CD14-positive monocyte (primary cell): ENCODE measurements around the gene KNDC1. TPM values are rescaled to one million over a fixed set of nuclear protein-coding genes. Genes with fewer than 3 reads are reported as not detected.

Source experiments
- DNase-seq, 3 donors: peaks; one replicate each; pipeline ENCODE4 v3.0.0-alpha.2; 2011 to 2022
- H2AFZ ChIP-seq: 2 replicates; pipeline ENCODE4 v1.6.0; 2012; ENCODE audit warnings: mild to moderate bottlenecking, low read depth, low read length, inconsistent platforms; ENCODE audit not compliant: insufficient read depth, poor library complexity, severe bottlenecking
- H3K27ac ChIP-seq, 2 donors: 1 replicate in 1 of 2; 2 replicates in 1 of 2; pipeline ENCODE4 v1.5.1; 2012 to 2013; ENCODE audit warnings: low read length in 2 of 2, control low read depth in 1 of 2, inconsistent platforms in 1 of 2, low read depth in 1 of 2, mild to moderate bottlenecking in 1 of 2
- H3K27me3 ChIP-seq, 2 donors: one replicate each; pipeline versions ENCODE4 v1.6.0 to v1.6.1; 2011 to 2013; ENCODE audit warnings: low read length in 2 of 2; ENCODE audit not compliant: control insufficient read depth in 2 of 2, insufficient read depth in 2 of 2
- H3K36me3 ChIP-seq, 2 donors: replicated peaks in 1 of 2; 1 replicate in 1 of 2; 2 replicates in 1 of 2; pipeline versions ENCODE4 v1.5.1 to v1.6.1; 2012 to 2013; ENCODE audit warnings: low read length in 2 of 2, control low read depth in 1 of 2, inconsistent platforms in 1 of 2, mild to moderate bottlenecking in 1 of 2; ENCODE audit not compliant: insufficient read depth in 2 of 2, control insufficient read depth in 1 of 2
- H3K4me1 ChIP-seq, 2 donors: 1 replicate in 1 of 2; 2 replicates in 1 of 2; pipeline versions ENCODE4 v1.5.1 to v1.6.1; 2012 to 2013; ENCODE audit warnings: low read length in 2 of 2, control low read depth in 1 of 2, inconsistent platforms in 1 of 2, mild to moderate bottlenecking in 1 of 2, moderate library complexity in 1 of 2; ENCODE audit not compliant: insufficient read depth in 2 of 2, control insufficient read depth in 1 of 2
- H3K4me2 ChIP-seq: replicated peaks from 2 replicates; pipeline ENCODE3; 2012; ENCODE audit warnings: low read length, moderate library complexity, mild to moderate bottlenecking; ENCODE audit not compliant: poor library complexity, severe bottlenecking; ENCODE audit errors: extremely low read depth
- H3K4me3 ChIP-seq, 3 experiments: fragments of 200-600 bp in 1 of 3; sonication (generic) in 1 of 3; replicated peaks in 1 of 3; 1 replicate in 2 of 3; 2 replicates in 1 of 3; pipeline ENCODE4 v1.5.1; 2011 to 2013; ENCODE audit warnings: low read length in 3 of 3, mild to moderate bottlenecking in 3 of 3, control low read depth in 2 of 3, low read depth in 2 of 3, inconsistent platforms in 1 of 3, moderate library complexity in 1 of 3
- H3K79me2 ChIP-seq: 2 replicates; pipeline ENCODE4 v1.6.0; 2012; ENCODE audit warnings: mild to moderate bottlenecking, control low read depth, inconsistent platforms, low read length, moderate library complexity; ENCODE audit not compliant: insufficient read depth
- H3K9ac ChIP-seq: 2 replicates; pipeline ENCODE4 v1.6.0; 2017; ENCODE audit warnings: low read length, mild to moderate bottlenecking; ENCODE audit not compliant: insufficient read depth, poor library complexity, severe bottlenecking
- H3K9me3 ChIP-seq, 2 donors: replicated peaks in 1 of 2; 1 replicate in 1 of 2; 2 replicates in 1 of 2; pipeline versions ENCODE4 v1.5.1 to v1.6.1; 2012 to 2013; ENCODE audit warnings: low read length in 2 of 2, control low read depth in 1 of 2; ENCODE audit not compliant: control insufficient read depth in 1 of 2, insufficient read depth in 1 of 2
- H4K20me1 ChIP-seq: 2 replicates; pipeline ENCODE4 v1.6.0; 2012; ENCODE audit warnings: mild to moderate bottlenecking, low read length, control low read depth, moderate library complexity; ENCODE audit not compliant: insufficient read depth
- H3K27ac Mint-ChIP-seq, 7 donors: one replicate each; pipeline ENCODE4 v1.8.0; 2020; ENCODE audit warnings: mild to moderate bottlenecking in 7 of 7, mixed read lengths in 7 of 7, moderate library complexity in 6 of 7, inconsistent platforms in 2 of 7
- H3K27me3 Mint-ChIP-seq, 3 donors: one replicate each; pipeline ENCODE4 v1.8.0; 2021 to 2022; ENCODE audit warnings: low read depth in 3 of 3, mild to moderate bottlenecking in 3 of 3, mixed read lengths in 3 of 3, moderate library complexity in 3 of 3, inconsistent platforms in 1 of 3
- H3K36me3 Mint-ChIP-seq, 2 donors: one replicate each; pipeline ENCODE4 v1.8.0; 2020; ENCODE audit warnings: mixed read lengths in 2 of 2, inconsistent platforms in 1 of 2, mild to moderate bottlenecking in 1 of 2
- H3K4me1 Mint-ChIP-seq: one replicate; pipeline ENCODE4 v1.8.0; 2020; ENCODE audit warnings: mild to moderate bottlenecking, mixed read lengths
- H3K4me3 Mint-ChIP-seq, 2 donors: one replicate each; pipeline ENCODE4 v1.8.0; 2020; ENCODE audit warnings: mild to moderate bottlenecking in 2 of 2, mixed read lengths in 2 of 2, moderate library complexity in 1 of 2
- H3K9me3 Mint-ChIP-seq, 7 donors: one replicate each; pipeline ENCODE4 v1.8.0; 2020 to 2022; ENCODE audit warnings: mixed read lengths in 7 of 7, mild to moderate bottlenecking in 6 of 7, moderate library complexity in 6 of 7, inconsistent platforms in 2 of 7
- WGBS: methylation state at CpG from one replicate; pipeline ENCODE4 v1.1.5; 2013; ENCODE audit warnings: missing lambda C conversion rate; ENCODE audit not compliant: insufficient coverage; 5-methylcytosine and 5-hydroxymethylcytosine counted together
- intact Hi-C, 2 donors: fragments of 100-400 bp; cut with micrococcal nuclease; formaldehyde crosslinking; loops; one replicate each; pipeline versions ENCODE4 v1.15.0 to v1.15.1; 2023
- polyA plus RNA-seq, 3 donors: library from polyadenylated mRNA; depleted of rRNA in 1 of 3; unstranded in 2 of 3; stranded (reverse) in 1 of 3; fragments of 300-500 nt in 2 of 3; fragments of >200 nt in 1 of 3; fragmentation: Illumina TruSeq in 2 of 3; gene quantifications; 1 replicate in 2 of 3; 2 replicates in 1 of 3; pipeline ENCODE4 v1.2.3, GENCODE V29; 2012 to 2021
- TF ChIP-seq, protein P1 (sequence below): fragments of 200-600 bp; IDR thresholded peaks from one replicate; pipeline ENCODE4 v1.8.0; 2022; ENCODE audit warnings: antibody characterized with exemption, mild to moderate bottlenecking

KNDC1 gene
- polyA plus RNA-seq, 3 donors, result 0.22 to 0.80 TPM; not detected in 1

DNA sequence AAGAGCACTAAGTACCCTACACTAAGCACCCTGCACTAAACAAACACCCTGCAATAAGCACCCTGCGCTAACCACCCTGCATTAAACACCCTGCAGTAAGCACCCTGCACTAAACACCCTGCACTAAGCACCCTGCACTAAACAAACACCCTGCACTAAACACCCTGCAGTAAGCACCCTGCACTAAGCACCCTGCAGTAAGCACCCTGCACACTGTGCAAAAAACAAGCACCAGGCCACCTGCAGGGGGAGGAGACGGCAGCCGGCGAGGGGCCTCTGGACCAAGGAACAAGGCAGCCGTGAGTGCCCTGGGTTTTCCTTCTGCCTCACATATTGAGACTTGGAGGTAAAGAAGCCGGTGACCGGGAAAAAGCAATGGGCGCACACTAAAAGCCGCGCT, 30.2 kb downstream of the KNDC1 start:
- Mint-ChIP-seq H3K27me3 (peaks cover 7 to 22% (median 11%) of the 10 kb centered on the region in 3 donors), H3K4me3 (no peak overlapping the region), H3K4me1 (no peaks in the 10 kb centered on the region), H3K27ac (peak overlapping the region in 1 of 7 donors; percentile 66), H3K9me3 (peaks cover 0 to 12% (median 5%) of the 10 kb centered on the region in 7 donors), H3K36me3 (no peaks in the 10 kb centered on the region)
- H3K36me3 ChIP-seq, result no peaks in the 10 kb centered on the region
- WGBS, result 97% methylated on average over 4 of the region's 10 CpGs
- H3K9ac ChIP-seq, result no peak overlapping the region
- H3K4me2 ChIP-seq, result no peak overlapping the region
- no peaks in the 10 kb centered on the region for H3K27me3 ChIP-seq
- H3K79me2 ChIP-seq, result no peaks in the 10 kb centered on the region
- no peak overlapping the region for H2AFZ ChIP-seq
- TF ChIP-seq, protein P1, sequence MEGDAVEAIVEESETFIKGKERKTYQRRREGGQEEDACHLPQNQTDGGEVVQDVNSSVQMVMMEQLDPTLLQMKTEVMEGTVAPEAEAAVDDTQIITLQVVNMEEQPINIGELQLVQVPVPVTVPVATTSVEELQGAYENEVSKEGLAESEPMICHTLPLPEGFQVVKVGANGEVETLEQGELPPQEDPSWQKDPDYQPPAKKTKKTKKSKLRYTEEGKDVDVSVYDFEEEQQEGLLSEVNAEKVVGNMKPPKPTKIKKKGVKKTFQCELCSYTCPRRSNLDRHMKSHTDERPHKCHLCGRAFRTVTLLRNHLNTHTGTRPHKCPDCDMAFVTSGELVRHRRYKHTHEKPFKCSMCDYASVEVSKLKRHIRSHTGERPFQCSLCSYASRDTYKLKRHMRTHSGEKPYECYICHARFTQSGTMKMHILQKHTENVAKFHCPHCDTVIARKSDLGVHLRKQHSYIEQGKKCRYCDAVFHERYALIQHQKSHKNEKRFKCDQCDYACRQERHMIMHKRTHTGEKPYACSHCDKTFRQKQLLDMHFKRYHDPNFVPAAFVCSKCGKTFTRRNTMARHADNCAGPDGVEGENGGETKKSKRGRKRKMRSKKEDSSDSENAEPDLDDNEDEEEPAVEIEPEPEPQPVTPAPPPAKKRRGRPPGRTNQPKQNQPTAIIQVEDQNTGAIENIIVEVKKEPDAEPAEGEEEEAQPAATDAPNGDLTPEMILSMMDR, result no peak
- intact Hi-C loops, result no loop called here
- no peaks in the 10 kb centered on the region for H4K20me1 ChIP-seq
- H3K4me3 ChIP-seq, result no peak overlapping the region
- no peak for DNase-seq
- H3K9me3 ChIP-seq, result no peaks in the 10 kb centered on the region
- H3K4me1 ChIP-seq, result no peaks in the 10 kb centered on the region
- H3K27ac ChIP-seq, result no peak overlapping the region

DNA sequence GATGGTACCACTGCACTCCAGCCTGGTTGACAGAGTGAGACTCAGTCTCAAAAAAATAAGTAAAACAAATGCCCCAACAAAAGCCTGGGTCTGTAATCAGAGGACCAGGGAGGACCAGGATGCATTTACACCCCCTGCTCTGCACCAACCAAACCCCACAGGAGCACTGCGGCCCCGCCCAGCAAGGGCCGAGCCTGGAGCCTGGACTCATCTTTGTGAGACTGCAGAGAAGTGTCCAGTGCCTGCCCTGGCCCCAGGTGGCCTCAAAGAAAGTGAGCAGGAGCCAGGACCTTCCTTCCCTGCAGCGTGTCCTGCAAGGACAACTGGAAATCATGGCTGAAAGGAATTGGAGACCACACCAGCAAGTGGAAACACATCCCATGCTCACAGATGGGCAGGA, 31.6 kb downstream of the KNDC1 start:
- Histone ChIP-seq H3K4me2 (no peak overlapping the region), H3K4me1 (no peaks in the 10 kb centered on the region), H2AFZ (no peak overlapping the region), H3K79me2 (no peaks in the 10 kb centered on the region), H3K36me3 (no peaks in the 10 kb centered on the region), H3K27ac (no peak overlapping the region), H3K9me3 (no peaks in the 10 kb centered on the region), H3K9ac (no peak overlapping the region), H4K20me1 (no peaks in the 10 kb centered on the region), H3K4me3 (no peak overlapping the region), H3K27me3 (no peaks in the 10 kb centered on the region)
- no peak for DNase-seq
- Mint-ChIP-seq H3K9me3 (peaks cover 0 to 12% (median 5%) of the 10 kb centered on the region in 7 donors), H3K27me3 (peaks cover 7 to 23% (median 11%) of the 10 kb centered on the region in 3 donors), H3K27ac (no peak overlapping the region), H3K36me3 (no peaks in the 10 kb centered on the region), H3K4me3 (no peak overlapping the region), H3K4me1 (no peaks in the 10 kb centered on the region)
- TF ChIP-seq, protein P1, result no peak
- WGBS, result 94% methylated on average over 4 of the region's 4 CpGs
- intact Hi-C loops, result no loop called here
